Hepatic stellate cell (primary cell): ENCODE data around the gene CPED1.

Experiments used
- DNase-seq: peaks from one replicate; pipeline ENCODE4 v3.0.0; 2011; ENCODE audit warnings: low spot score

The CPED1 gene

GRCh38 chr7:120988591-120989256 is at the start of gene CPED1:
TSS of gene CPED1 (plus strand) at chr7:120988711. CDS start at chr7:120989622, 911 bp downstream.
- DNase-seq = peak; percentile 58

- no peak for DNase-seq
Observed at GRCh38 chr7:120939345-120939744, 49.2 kb upstream of the CPED1 start.

GRCh38 chr7:120941064-120941463 is 47.4 kb upstream of the CPED1 start:
- DNase-seq = no peak

GRCh38 chr7:120941856-120942255 is 46.7 kb upstream of the CPED1 start:
- DNase-seq = no peak

- no peak for DNase-seq
Observed at GRCh38 chr7:120942861-120943260, 45.6 kb upstream of the CPED1 start.

GRCh38 chr7:120944826-120945562 is 43.5 kb upstream of the CPED1 start:
- no peak for DNase-seq

- DNase-seq = no peak
Observed at GRCh38 chr7:120947980-120948379, 40.5 kb upstream of the CPED1 start.

GRCh38 chr7:120949393-120949911 is 39.1 kb upstream of the CPED1 start:
- DNase-seq = no peak

GRCh38 chr7:120949998-120950538 is 38.4 kb upstream of the CPED1 start:
- no peak for DNase-seq

- peak; percentile 80 for DNase-seq
Observed at GRCh38 chr7:120950539-120951308, 37.8 kb upstream of the CPED1 start, which contains the start of gene ING3. TSS of gene ING3 (plus strand) at chr7:120950777. CDS start at chr7:120950897, 120 bp downstream.

GRCh38 chr7:120951309-120951699 is 37.2 kb upstream of the CPED1 start:
- no peak for DNase-seq

- DNase-seq = no peak
Observed at GRCh38 chr7:120951826-120952225, 36.7 kb upstream of the CPED1 start.

GRCh38 chr7:120955577-120956149 is 32.8 kb upstream of the CPED1 start:
- no peak for DNase-seq

- no peak for DNase-seq
Observed at GRCh38 chr7:120959929-120960484, 28.5 kb upstream of the CPED1 start.

GRCh38 chr7:120960714-120961113 is 27.8 kb upstream of the CPED1 start:
- no peak for DNase-seq

- no peak for DNase-seq
Observed at GRCh38 chr7:120961638-120962173, 26.8 kb upstream of the CPED1 start.

GRCh38 chr7:120964088-120964487 is 24.4 kb upstream of the CPED1 start:
- DNase-seq = no peak

- no peak for DNase-seq
Observed at GRCh38 chr7:120966961-120967360, 21.6 kb upstream of the CPED1 start.

GRCh38 chr7:120973849-120974248 is 14.7 kb upstream of the CPED1 start:
- DNase-seq = no peak

- DNase-seq = no peak
Observed at GRCh38 chr7:120979765-120980499, 8.6 kb upstream of the CPED1 start.

GRCh38 chr7:120981117-120981516 is 7.4 kb upstream of the CPED1 start:
- DNase-seq = no peak
